Measurements from ENCODE around the gene VPS52.
"Not testable (repeated sequence)": the region's sequence is repeated elsewhere in the genome, so short reads cannot be mapped to it uniquely, and the experiment has no call there.

Gene VPS52

DNA sequence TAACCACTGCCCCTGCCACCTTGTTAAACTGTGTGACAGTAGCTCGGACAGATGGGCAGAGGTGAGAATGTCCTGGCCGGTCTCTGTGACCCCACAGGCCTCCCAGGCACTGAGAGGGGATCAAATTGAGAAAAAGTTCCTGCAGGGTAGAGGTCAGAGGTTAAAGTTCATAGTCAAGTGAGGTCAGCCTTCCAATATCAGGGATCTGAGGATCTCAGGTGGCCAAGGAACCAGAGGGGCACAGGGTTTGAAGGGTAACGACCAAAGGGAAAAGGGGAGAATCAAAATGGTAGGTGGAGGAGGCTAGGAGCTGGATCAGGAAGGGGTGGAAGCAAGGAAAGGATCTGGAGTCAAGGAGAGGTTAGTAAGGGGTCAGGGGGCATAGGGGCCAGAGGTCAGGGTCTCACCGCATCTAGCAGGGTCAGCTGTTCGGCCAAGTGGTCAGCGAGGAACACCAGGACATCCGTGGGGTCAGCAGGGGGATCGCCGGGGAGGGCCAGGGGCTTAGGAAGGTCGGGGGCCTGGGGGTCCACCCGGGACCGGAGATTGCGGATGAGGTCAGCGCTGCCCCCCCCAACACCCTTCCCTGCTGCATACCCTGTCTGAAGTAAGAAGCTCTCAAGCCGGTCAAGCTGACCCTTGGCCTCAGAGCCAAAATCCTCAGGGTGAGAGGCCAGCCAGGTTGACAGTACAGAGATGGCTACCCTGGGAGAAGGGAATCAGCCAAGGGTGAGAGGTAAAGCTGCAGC lies 24.1 kb upstream of the VPS52 start:
- peak overlapping the region; percentile 10 for H3K27ac Mint-ChIP-seq
- no peak for ATAC-seq
- H3K27me3 Mint-ChIP-seq, result no peaks in the 10 kb centered on the region
- H3K4me1 Mint-ChIP-seq, result peaks cover 37% of the 10 kb centered on the region
- no peaks in the 10 kb centered on the region for H3K9me3 Mint-ChIP-seq
- H3K4me3 Mint-ChIP-seq, result peak overlapping the region; percentile 25
- peaks cover 22% of the 10 kb centered on the region for H3K36me3 Mint-ChIP-seq (ENCODE audit: low read depth)
- no peak for DNase-seq

DNA sequence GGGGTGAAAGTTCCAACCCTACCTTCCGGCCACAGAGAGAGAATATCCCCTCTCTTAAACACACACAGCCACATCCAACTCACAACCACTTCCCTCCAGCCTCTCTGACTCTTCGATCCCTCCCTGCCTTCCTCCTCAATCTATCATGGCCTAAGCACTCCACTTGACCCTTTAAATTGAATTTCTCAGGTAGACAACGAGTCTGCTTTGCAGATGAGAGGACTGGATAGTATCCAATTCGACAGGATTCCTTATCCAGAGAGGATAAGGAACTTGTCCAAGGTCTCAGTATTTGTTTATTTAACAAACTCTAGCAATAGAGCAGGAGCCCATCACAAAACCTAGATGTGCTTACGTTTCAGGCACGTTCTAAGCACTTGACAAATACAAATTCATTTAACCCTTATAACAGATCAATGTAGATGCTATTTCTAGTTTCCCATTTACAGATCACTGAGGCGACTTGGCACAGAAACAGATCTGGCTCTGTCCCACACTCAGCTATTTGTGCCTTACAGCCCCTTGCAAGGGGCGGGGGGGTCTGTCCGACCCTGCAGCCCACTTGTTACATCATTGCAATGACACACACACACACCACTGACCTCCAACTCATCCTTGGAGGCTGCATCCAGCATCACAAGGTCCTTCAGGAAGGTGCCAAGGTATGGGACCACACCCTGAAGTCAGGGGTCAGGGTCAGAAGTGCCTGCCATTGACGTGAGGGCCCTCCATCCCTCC lies 22.6 kb upstream of the VPS52 start:
- H3K9me3 Mint-ChIP-seq, result no peaks in the 10 kb centered on the region
- no peak for DNase-seq
- no peaks in the 10 kb centered on the region for H3K27me3 Mint-ChIP-seq
- H3K36me3 Mint-ChIP-seq (ENCODE audit: low read depth), result peaks cover 25% of the 10 kb centered on the region
- ATAC-seq, result no peak
- no peak overlapping the region for H3K27ac Mint-ChIP-seq
- no peak overlapping the region for H3K4me3 Mint-ChIP-seq
- peaks cover 36% of the 10 kb centered on the region for H3K4me1 Mint-ChIP-seq

DNA sequence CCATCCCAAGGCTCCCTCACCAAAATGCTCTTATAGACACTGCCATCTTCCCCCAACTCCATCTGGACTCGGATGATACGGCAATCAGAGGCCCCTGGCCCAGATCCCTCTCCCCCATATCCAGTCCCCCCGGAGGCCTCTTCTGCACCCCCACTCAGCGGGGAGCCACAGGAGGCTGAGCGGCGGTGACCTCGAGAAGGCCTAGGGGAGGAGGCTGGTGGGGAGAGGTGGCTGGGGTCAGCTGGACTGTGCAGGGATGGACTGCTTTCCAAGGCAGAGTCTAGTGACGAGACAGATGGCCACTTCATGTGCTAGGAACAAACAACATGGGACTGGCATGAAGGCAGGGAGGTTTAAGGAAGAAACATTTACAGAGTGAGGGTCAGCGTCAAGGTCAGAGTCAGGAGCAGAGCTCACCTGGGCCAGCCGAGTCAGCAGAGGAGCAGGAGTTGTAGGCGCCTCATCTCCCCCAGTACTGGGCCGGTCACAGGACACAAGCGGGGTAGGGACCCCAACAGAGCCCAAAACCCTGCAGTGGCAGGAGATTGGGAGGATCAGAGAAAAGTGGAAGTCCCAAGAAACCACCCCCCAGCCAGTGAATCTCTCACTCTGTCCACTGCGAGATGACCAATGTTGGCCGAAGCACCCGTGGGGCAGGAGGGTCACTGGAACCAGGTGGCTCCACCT lies 21.5 kb upstream of the VPS52 start:
- no peaks in the 10 kb centered on the region for H3K27me3 Mint-ChIP-seq
- ATAC-seq (no peak), DNase-seq (no peak)
- H3K4me3 Mint-ChIP-seq, result no peak overlapping the region
- H3K27ac Mint-ChIP-seq, result no peak overlapping the region
- H3K9me3 Mint-ChIP-seq, result no peaks in the 10 kb centered on the region
- H3K4me1 Mint-ChIP-seq, result peaks cover 38% of the 10 kb centered on the region
- H3K36me3 Mint-ChIP-seq (ENCODE audit: low read depth), result peaks cover 26% of the 10 kb centered on the region

DNA sequence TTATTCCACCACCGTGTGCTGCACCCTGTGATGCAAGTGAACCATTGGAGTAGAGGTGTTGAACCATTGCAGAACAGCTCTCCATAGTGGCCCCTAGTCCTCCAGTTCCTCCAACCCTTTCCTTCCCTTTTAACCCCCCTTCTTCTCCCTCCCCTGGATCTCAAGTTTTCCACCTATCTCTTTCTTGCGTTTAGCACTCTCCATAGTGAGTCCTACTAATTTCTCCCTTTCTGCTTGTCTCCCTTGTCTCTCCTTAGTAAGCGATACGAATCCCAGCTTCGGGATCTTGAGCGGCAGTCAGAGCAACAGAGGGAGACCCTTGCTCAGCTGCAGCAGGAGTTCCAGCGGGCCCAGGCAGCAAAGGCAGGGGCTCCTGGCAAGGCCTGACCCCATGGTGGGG lies 18.8 kb upstream of the VPS52 start:
- DNase-seq (no peak), ATAC-seq (no peak)
- Mint-ChIP-seq H3K27ac (peak overlapping the region; percentile 96), H3K4me1 (peaks cover 45% of the 10 kb centered on the region), H3K36me3 (ENCODE audit: low read depth) (peaks cover 43% of the 10 kb centered on the region), H3K27me3 (no peaks in the 10 kb centered on the region), H3K4me3 (peak overlapping the region; percentile 97), H3K9me3 (no peaks in the 10 kb centered on the region)

DNA sequence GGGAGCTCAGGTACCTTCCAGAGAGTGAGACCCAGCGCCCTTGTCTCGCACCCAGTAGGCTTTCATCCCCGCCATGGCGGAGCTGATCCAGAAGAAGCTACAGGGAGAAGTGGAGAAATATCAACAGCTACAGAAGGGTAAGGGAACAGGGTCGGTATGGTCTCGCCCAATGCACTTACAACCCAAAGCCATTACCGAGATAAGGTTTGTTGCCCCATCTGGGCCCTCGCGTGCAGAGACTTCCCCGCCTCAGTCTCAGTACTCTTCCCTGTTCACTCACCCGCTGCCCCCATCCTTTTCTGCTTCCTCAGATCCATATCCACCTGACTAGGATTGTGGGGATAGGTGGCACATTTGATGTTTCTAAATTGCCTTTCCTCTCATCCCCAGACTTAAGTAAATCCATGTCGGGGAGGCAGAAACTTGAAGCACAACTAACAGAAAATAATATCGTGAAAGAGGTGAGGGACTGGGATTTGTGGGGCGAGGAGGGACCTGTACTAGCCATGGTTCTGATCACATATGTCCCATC lies 18.2 kb upstream of the VPS52 start:
- H3K27me3 Mint-ChIP-seq, result no peaks in the 10 kb centered on the region
- DNase-seq, result no peak
- no peaks in the 10 kb centered on the region for H3K9me3 Mint-ChIP-seq
- H3K4me3 Mint-ChIP-seq, result peak overlapping the region; percentile 97
- peak overlapping the region; percentile 96 for H3K27ac Mint-ChIP-seq
- peaks cover 45% of the 10 kb centered on the region for H3K4me1 Mint-ChIP-seq
- ATAC-seq, result no peak
- peaks cover 45% of the 10 kb centered on the region for H3K36me3 Mint-ChIP-seq (ENCODE audit: low read depth)

DNA sequence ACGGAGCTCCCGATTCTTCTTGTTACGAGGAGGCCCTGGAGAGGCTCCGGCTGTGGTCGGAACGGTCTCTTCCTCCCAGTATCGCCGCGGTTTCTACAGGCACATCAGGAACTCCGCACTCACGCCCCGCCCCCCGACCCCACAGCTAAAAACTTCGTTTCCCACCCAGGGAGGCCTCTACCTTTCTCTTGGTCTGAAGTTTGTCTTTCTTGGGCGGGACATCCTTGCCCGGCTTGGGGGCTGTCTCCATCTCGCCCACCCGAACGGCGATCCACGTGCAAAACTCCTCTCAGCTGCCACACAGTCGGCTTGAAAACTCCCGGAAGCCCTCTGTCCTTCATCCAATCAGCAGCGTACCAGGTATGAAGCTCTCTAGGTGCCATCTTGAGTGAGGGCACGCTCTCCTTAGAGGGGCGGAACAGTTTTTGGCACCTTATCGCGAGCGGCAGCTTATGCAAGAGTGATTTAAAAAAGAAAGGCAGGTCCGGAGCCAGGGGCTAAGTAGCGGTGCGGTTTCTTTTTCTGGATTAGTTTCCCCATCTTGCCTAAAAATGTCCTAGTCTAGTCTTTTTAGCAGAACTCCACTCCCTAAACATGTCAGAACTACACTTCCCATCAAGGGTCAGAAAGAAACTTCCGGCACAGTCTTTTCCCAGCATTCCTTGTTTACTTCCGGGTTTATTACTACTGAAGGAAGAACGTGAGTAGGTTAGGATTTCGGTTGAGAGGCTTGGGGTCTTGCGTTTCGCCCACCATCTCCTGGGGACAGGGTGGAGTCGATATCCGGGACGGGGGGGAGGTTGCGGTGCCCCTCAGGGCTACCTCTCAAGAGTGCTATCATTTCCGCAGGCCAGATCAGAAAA lies 17.5 kb upstream of the VPS52 start, which contains the start of the genes PFDN6 and WDR46:
Gene PFDN6 (plus strand): TSS at position 681 of the 863 bp plus-strand sequence. CDS start 256 bp downstream, outside the sequence.
Gene WDR46 (minus strand): TSS at position 319 of the 863 bp plus-strand sequence. CDS start 69 bp downstream, at position 250.
- Mint-ChIP-seq H3K9me3 (no peaks in the 10 kb centered on the region), H3K36me3 (ENCODE audit: low read depth) (peaks cover 46% of the 10 kb centered on the region), H3K4me3 (peak within 1 kb of the TSS; percentile 97), H3K27ac (peak within 1 kb of the TSS; percentile 96), H3K4me1 (peaks cover 45% of the 10 kb centered on the region), H3K27me3 (no peaks in the 10 kb centered on the region)
- peak; percentile 97 for ATAC-seq
- peak; percentile 75 for DNase-seq

DNA sequence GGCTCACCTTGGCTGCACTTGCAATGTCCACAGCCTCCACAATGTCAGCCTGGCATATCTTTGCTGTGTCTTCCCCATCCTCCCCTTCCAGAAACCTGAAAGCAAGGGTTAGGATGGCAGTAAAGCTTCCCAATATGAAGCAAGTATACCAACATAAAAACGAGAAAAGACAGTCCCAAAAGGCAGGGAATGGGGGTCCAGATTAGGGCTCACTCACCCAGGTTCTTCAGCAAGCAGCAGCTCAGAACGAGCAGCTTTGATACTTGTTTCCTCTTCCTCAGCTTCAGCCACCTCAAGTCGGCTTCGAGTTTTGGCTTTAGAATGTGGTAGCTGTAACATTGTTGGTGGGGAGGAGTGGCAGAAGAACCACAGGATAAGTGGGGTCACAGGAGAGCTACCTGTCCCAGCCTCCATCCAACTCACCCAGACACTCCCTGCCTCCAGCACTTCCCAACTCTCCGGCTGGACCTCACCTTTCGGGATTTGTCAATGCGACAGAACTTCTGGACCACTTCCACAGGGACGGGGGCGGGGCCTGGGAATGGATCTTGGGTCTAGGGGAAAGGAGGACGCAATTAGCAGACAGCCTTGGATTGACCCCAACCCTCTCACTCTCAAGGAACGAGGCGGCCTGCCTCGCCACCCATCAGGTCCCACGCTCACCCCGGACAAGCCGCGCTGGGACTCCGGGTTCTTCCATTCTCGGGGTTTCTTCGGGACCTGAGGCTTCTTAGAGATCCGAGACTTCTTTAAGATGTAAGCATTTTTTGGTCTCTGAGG lies 16.7 kb upstream of the VPS52 start:
- peaks cover 44% of the 10 kb centered on the region for H3K36me3 Mint-ChIP-seq (ENCODE audit: low read depth)
- ATAC-seq (no peak), DNase-seq (no peak)
- H3K9me3 Mint-ChIP-seq, result no peaks in the 10 kb centered on the region
- peak overlapping the region; percentile 96 for H3K27ac Mint-ChIP-seq
- H3K27me3 Mint-ChIP-seq, result no peaks in the 10 kb centered on the region
- H3K4me3 Mint-ChIP-seq, result peak overlapping the region; percentile 97
- H3K4me1 Mint-ChIP-seq, result peaks cover 45% of the 10 kb centered on the region

DNA sequence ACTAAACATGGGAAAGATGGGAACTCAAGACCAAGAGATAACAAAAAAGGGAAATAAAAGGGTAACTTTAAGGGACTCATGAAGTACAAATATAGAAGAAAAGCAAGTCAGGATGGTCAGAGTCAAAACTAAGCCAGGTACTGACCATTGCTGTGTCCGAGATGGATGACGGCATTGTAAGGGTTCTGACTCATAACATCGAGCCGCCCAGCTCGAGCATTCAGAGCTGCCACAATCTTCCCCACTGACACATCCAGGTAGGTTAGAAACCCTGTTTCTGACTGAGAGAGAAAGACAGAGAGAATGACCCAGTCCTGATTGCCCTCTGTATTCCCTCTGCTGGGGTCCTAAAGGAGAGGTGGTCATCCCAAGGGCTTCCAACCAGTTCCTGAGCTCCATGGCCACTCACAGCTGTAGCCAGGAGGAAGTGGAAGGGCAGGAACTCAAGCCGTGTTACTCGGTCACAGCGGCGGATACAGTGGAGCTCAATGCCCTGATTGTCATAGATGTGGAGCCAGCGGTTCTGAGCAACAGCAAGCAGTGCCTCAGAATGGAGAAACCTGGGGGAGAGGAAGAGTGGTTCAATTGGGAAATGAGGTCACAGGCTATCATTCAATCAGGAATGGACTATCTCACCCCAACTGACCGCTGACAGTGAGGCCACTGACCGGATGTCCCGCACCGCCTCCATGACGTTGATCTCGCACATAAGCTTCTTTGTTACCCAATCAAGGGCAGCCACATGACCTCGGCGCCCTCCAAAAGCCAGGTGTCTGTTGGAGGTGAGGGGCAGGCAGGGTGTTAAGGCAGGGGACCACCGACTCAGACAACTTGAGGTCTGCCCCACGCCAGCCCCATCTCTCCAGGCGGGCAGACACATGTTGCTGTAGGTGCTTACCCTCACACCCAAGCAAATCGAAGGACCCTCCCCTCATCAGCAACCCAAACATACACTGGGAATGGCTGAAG lies 15.6 kb upstream of the VPS52 start:
- Mint-ChIP-seq H3K4me3 (peak overlapping the region; percentile 97), H3K27me3 (no peaks in the 10 kb centered on the region), H3K9me3 (no peaks in the 10 kb centered on the region), H3K27ac (peak overlapping the region; percentile 96), H3K4me1 (peaks cover 44% of the 10 kb centered on the region), H3K36me3 (ENCODE audit: low read depth) (peaks cover 47% of the 10 kb centered on the region)
- ATAC-seq, result no peak
- DNase-seq, result no peak

DNA sequence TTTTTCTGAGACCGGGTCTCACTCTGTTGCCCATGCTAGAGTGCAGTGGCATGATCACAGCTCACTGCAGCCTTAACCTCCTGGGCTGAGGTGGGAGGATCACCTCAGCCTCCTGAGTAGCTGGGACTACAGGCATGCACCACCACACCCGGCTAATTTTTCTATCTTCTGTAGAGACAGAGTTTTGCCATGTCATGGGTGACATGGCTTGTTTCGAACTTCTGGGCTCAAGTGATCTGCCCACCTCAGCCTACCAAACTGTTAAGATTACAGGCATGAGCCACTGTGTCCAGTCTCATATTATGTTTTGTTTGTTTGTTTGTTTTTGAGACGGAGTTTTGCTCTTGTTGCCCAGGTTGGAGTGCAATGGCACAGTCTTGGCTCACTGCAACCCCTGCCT lies 13.5 kb upstream of the VPS52 start:
- DNase-seq, H3K4me3 Mint-ChIP-seq, H3K9me3 Mint-ChIP-seq, ATAC-seq, H3K27me3 Mint-ChIP-seq, H3K27ac Mint-ChIP-seq: not testable (repeated sequence)
- H3K4me1 Mint-ChIP-seq, result peaks cover 30% of the 10 kb centered on the region
- peaks cover 39% of the 10 kb centered on the region for H3K36me3 Mint-ChIP-seq (ENCODE audit: low read depth)

DNA sequence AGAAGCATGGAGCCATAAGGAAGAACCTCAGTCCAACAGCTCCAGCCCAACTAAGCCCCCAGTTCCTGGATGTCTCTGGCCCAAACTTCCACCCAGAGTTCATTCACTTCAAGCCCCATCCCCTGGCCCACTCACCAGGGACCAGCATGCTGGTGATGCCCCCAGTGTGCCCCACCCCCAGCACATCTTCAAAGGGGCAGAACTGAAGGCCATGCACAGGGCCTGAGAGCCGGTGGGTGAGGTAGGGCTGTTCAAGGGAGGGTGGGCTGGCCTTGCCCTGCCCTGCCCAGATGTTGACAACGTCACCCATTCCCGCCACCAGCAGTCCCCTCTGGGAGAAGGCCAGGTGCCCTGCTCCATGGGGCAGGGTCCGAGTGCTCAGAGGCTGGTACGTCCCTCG lies 8.9 kb upstream of the VPS52 start:
- DNase-seq (no peak), ATAC-seq (no peak)
- Mint-ChIP-seq H3K4me3 (no peak overlapping the region), H3K27ac (peak overlapping the region; percentile 18), H3K36me3 (ENCODE audit: low read depth) (peaks cover 28% of the 10 kb centered on the region), H3K4me1 (peaks cover 26% of the 10 kb centered on the region), H3K9me3 (no peaks in the 10 kb centered on the region), H3K27me3 (no peaks in the 10 kb centered on the region)

DNA sequence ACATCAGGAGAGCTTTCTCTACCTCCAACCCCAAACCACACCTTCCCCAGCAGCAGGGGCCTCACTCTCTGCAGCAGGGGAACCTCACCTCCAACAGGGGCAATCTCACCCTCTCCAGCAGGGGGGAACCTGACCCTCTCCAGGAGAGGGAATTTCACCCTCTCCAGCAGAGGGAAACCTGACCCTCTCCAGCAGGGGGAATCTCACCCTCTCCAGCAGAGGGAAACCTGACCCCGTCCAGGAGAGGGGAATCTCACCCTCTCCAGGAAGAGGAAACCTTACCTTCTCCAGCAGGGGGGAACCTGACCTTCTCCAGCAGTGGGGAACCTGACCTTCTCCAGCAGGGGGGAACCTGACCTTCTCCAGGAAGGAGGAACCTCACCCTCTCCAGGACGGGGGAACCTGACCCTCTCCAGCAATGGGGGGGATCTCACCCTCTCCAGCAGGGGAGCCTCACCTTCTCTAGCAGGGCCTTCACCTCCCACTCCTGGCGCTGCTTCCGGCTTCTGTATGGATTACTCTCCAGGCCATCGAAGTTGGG lies 8.4 kb upstream of the VPS52 start:
- Mint-ChIP-seq H3K36me3 (ENCODE audit: low read depth) (peaks cover 33% of the 10 kb centered on the region), H3K4me3 (no peak overlapping the region), H3K27me3 (no peaks in the 10 kb centered on the region), H3K4me1 (peaks cover 31% of the 10 kb centered on the region), H3K9me3 (no peaks in the 10 kb centered on the region), H3K27ac (peak overlapping the region; percentile 18)
- ATAC-seq (no peak), DNase-seq (no peak)

DNA sequence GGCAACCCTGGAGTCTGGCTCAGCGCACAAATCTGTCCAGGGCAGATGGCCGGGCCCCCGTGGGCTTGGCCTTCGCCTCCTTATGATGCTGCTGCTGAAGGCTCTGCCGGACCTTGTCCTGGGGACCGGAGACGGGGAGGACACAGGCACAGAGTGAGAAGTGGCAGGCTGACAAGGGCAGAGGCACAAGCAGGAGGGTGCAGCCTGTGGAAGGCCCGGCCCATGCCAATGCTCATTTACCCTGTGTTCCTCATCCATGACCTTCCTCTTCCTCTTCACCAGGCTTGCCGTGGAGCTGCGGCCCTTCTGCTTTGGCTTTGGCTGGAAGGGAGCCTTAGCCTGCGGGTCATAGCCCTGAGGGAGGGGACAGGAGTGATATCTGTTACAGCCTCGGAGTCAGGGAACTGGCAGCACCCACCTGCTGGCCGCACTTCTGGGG lies 7.6 kb upstream of the VPS52 start:
- Mint-ChIP-seq H3K27me3 (no peaks in the 10 kb centered on the region), H3K9me3 (no peaks in the 10 kb centered on the region), H3K4me3 (no peak overlapping the region), H3K36me3 (ENCODE audit: low read depth) (peaks cover 37% of the 10 kb centered on the region), H3K4me1 (peaks cover 39% of the 10 kb centered on the region), H3K27ac (no peak overlapping the region)
- no peak for ATAC-seq
- no peak for DNase-seq
